HFF-Myc (cell line): ENCODE data around the gene TTLL5.
A peak's percentile ranks its signal among the peaks of the same experiment; 100 is the strongest.

Experiments used
- DNase-seq: peaks from one replicate; pipeline ENCODE4 v3.0.0-alpha.2; 2011; ENCODE audit warnings: low read depth; ENCODE audit errors: extremely low read depth
- H3K4me3 ChIP-seq: replicated peaks from 2 replicates; pipeline ENCODE4 v1.5.1; 2011; ENCODE audit warnings: low read depth, mild to moderate bottlenecking, control low read depth, low read length
- TF ChIP-seq, protein P1 (sequence below): IDR thresholded peaks from 2 replicates; pipeline ENCODE4 v1.5.1; 2012; ENCODE audit warnings: mild to moderate bottlenecking, low read depth, low read length, control low read depth; ENCODE audit errors: missing control alignments

TTLL5 gene

DNA sequence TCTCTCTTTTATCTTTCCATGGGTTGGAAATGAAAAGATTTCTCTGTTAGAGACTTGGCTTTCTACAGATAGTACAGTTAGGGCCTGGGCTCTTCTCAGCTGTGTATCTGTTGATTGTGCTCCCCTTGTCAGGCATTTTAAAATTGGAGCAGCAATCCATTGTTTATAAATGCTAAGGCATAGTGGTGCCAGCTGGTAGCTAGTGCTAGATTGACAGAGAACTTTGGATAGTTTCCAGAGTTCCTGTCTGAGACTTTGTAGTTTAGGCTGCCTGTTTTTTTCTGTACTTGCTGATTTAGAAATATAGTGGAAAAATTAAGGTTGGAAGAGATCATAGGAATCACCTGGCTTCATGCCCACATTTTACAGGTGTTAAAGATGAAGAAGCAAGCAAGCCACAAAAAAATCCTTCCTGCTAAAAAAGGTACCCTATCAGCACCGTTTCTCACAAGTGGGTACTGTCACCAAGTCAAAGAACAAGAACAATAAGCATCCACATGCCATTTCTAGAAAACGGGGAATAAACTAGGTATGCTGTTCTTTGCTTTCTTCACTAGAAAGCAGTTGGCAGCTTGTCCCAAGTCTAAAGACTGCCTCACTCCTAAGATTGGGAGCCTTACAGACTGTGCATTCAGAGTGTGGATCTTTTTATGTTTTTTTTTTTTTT lies 6.2 kb downstream of the TTLL5 start:
- no peak overlapping the region for H3K4me3 ChIP-seq
- DNase-seq: no peak
- TF ChIP-seq, protein P1, sequence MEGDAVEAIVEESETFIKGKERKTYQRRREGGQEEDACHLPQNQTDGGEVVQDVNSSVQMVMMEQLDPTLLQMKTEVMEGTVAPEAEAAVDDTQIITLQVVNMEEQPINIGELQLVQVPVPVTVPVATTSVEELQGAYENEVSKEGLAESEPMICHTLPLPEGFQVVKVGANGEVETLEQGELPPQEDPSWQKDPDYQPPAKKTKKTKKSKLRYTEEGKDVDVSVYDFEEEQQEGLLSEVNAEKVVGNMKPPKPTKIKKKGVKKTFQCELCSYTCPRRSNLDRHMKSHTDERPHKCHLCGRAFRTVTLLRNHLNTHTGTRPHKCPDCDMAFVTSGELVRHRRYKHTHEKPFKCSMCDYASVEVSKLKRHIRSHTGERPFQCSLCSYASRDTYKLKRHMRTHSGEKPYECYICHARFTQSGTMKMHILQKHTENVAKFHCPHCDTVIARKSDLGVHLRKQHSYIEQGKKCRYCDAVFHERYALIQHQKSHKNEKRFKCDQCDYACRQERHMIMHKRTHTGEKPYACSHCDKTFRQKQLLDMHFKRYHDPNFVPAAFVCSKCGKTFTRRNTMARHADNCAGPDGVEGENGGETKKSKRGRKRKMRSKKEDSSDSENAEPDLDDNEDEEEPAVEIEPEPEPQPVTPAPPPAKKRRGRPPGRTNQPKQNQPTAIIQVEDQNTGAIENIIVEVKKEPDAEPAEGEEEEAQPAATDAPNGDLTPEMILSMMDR: no peak

DNA sequence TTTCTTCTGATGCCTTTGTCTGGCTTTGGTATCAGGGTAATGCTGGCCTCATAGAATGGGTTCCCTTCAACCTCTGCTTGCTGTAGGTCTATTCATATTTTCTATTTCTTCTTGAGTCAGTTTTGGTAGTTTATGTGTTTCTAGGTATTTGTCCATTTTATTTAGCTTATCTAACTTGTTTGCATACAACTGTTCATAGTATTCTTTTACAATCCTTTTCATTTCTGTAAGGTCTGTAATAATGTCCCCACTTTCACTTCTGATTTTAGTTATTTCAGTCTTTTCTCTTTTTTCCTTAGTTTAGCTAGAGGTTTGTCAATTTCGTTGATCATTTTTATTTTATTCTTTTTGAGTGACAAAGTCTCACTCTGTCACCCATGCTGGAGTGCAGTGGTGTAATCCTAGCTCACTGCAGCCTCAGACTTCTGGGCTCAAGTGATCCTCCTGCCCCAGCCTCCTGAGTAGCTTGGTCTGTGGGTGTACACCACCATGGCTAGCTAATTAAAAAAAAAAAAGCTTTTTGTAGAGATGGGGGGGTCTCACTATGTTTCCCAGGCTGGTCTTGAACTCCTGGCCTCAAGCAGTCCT lies 11.7 kb downstream of the TTLL5 start:
- TF ChIP-seq, protein P1: no peak
- no peak overlapping the region for H3K4me3 ChIP-seq
- DNase-seq: no peak

DNA sequence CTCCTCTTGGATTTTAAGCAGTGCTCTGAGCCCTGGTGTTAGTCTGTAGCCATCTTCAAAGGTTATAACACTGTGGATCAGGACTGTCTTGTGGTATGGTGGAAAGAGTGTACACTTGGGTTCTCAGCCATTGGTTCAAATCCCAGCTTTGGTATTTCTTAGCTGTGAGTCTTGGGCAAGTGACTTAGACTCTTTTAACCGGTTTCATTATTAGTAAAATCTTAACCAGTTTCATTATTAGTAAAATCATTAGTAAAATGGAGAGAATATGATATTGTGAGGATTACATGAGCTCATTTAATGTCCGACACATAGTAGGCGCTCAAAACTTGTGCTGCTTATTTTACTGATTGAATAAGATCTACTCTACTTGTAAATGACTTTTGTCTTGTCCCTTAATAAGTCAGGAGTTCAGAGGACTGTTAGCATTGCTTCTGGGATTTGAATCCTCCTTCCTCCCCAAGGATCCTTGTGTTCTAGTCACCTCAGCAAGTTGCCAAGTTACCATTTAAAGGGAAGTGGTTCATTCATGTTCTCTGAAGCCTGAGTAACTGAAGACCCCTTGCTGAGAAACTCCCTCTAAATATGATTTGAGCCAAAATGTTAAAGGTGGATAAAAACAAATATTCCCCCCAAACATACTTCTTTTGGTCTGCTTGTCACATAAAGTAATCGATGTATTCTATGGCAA lies 12.4 kb downstream of the TTLL5 start:
- DNase-seq: no peak
- TF ChIP-seq, protein P1: no peak
- H3K4me3 ChIP-seq: no peak overlapping the region

DNA sequence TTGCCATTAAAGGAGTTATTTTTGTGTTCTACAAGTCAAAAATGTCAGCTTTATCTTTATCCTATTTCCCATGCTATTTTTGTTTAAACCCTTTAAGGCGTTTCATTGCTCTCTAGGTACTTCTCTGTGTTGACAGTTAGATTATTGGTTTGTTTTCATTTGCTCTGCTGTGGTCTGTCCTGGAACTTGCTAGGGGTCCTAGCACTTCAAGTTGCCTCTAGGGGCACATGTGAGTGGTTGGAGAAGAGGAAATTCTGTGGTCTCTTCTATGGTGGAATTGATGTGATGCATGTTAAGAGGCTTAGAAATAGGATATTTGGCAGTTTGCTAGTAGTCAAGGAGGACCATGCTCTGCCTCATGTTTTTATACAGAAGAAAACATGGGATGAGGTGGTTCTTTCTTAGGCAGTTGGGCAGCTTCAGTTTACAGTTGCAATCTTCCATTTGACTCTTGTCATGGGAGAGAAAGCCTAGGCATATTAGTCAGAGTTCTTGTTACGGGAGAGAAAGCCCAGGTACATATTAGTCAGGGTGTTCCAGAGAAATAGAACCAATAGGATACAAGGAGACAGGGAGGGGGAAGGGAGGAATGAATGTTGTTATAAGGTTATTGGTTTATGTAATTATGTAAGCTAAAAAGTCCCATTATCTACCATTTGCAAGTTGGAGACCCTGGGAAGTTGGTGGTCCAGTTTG lies 14.4 kb downstream of the TTLL5 start:
- TF ChIP-seq, protein P1: no peak
- no peak for DNase-seq
- no peak overlapping the region for H3K4me3 ChIP-seq

DNA sequence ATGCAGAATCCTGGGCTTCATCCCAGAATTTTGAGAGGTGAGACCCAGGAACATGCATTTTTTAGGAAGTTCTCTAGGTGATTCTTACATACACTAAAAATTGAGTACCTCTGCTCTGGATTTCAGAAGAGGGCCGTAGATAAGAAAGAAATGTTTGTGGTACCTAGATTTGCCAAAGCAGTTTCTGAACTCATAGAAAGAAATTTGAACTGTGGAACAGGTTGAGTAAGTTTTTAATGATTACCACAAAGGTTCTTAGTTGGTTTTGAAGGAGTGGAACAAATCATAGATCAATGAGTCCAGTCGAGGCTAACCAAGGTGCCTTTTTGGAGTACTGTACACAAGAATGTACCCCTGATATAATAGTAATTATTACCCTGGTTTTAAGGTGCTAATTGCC lies 24.9 kb downstream of the TTLL5 start:
- TF ChIP-seq, protein P1: no peak
- no peak overlapping the region for H3K4me3 ChIP-seq
- DNase-seq: no peak

DNA sequence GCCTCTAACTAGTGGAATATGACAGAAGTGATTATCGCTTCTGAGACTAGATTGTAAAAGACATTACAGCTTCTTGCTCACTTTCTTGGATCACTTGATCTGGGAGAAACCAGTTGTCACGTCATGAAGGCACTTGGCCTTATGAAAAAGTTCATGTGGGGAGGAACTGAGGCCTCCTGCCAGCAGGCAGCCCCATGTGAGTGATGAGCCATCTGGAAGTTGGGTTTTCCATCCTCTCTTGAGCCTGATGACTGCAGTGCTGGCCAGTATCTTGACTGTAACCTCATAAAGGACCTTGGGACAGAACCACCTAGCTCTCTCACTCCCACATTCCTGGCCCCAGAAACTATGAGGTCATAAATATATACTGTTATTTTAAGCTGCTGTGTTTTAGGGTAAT lies 28.0 kb downstream of the TTLL5 start:
- H3K4me3 ChIP-seq: no peak overlapping the region
- DNase-seq: peak; percentile 2
- TF ChIP-seq, protein P1: no peak
